ENCODE results near the gene MYH10. TPM values are rescaled to one million over a fixed set of nuclear protein-coding genes. Genes with fewer than 3 reads are reported as not detected.

MYH10 gene
- total RNA-seq, 3 donors from 2014 or later: 4.3 to 23.8 (median 10.1) TPM

DNA sequence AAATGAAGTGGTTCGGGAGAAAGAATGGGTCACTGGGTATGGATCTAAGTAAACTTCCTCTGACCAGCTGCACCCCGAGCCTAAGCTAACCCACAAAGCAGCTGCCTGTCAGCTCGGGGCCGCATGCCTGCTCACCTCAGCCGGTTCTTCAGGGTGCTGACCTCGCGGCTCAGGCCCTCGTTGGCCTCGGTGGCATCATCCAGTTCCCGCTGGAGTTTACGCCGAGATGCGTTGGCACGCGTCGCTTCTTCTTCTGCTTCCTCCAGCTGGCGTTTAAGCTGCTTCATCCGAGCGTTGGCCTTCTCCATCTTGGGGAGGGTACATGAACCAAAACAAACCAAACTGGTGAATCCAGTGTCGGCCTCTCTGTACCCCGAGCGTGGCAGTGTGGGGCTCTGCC, 153.8 kb downstream of the MYH10 start:
- TF ChIP-seq, protein P1, sequence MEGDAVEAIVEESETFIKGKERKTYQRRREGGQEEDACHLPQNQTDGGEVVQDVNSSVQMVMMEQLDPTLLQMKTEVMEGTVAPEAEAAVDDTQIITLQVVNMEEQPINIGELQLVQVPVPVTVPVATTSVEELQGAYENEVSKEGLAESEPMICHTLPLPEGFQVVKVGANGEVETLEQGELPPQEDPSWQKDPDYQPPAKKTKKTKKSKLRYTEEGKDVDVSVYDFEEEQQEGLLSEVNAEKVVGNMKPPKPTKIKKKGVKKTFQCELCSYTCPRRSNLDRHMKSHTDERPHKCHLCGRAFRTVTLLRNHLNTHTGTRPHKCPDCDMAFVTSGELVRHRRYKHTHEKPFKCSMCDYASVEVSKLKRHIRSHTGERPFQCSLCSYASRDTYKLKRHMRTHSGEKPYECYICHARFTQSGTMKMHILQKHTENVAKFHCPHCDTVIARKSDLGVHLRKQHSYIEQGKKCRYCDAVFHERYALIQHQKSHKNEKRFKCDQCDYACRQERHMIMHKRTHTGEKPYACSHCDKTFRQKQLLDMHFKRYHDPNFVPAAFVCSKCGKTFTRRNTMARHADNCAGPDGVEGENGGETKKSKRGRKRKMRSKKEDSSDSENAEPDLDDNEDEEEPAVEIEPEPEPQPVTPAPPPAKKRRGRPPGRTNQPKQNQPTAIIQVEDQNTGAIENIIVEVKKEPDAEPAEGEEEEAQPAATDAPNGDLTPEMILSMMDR (IDR thresholded peaks at IDR 0.05): no peak
- H3K9me3 ChIP-seq: no peaks in the 10 kb centered on the region
- intact Hi-C loops (cut with DNase I, micrococcal nuclease): no loop called here
- no peak overlapping the region for H3K4me3 ChIP-seq
- peaks cover 3% of the 10 kb centered on the region for H3K36me3 ChIP-seq (ENCODE audit: low read depth)
- ATAC-seq (no peak), DNase-seq (no peak)
- no peaks in the 10 kb centered on the region for H3K4me1 ChIP-seq (ENCODE audit: low read depth)

DNA sequence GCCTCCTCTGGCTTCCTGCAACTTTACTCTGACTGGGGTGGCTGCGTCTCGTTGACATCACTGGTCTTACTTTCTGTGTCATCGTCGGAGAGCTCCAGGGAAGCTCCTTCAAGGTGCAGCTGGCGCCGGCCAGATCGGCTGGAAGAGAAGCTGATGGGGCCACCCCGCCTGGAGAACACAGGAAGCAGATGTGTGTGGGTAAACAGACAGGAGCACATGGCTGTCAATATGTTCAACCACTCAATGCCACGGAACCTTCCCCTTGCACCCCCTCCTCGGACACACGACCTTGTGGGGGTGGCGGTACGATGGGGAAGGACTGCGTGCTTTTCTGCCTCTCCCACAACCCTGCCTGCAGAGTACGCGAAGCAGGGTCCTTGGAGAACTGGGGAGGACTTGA, 154.7 kb downstream of the MYH10 start:
- H3K36me3 ChIP-seq (ENCODE audit: low read depth): peaks cover 3% of the 10 kb centered on the region
- no peak for ATAC-seq
- intact Hi-C loops (cut with DNase I, micrococcal nuclease): no loop called here

DNA sequence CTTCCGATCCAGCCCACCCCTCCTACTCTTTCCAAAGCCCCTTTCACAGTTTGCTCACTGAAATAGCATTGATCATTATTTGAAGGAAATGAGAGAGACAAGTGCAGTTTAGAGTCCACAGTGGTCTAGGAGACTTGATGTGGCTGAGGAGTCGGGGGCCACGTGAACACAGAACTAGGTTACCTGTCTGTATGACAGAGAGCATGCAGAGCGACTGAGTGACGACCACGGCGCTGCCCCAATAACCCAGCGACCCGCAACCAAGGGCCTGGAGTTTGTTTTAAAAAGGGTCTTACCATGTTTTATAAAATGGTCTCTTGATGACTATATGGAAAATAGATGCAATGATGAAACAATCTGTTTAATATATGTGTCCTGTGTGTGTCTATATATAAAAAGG, 155.3 kb downstream of the MYH10 start:
- DNase-seq: no peak

More for the DNA sequence above, 154.7 kb downstream of the MYH10 start:
- H3K9me3 ChIP-seq: no peaks in the 10 kb centered on the region
- no peak for DNase-seq
- TF ChIP-seq, protein P1 (IDR thresholded peaks at IDR 0.05): no peak
- no peaks in the 10 kb centered on the region for H3K4me1 ChIP-seq (ENCODE audit: low read depth)
- H3K4me3 ChIP-seq: no peak overlapping the region

DNA sequence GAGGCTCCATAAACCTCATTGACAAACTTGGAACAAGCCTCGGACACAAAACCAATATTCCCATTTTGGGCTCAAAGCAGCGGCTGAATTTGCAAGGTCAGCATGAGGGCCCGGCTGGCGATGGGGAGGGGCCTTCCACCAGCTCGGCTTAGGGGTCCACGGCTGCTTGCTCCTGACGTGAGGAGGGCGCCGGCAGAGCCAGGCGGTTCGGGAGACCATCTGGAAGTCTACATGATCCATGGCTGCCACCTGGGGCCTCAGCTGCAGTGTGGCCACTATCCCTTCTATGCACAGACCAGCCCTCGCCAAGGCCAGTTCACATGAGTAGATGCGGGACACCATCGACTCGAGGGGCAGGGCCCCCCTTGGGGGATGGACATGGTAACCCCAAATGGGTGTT, 155.7 kb downstream of the MYH10 start:
- no peaks in the 10 kb centered on the region for H3K4me1 ChIP-seq (ENCODE audit: low read depth)
- TF ChIP-seq, protein P1 (IDR thresholded peaks at IDR 0.05): no peak
- no peak overlapping the region for H3K4me3 ChIP-seq
- H3K9me3 ChIP-seq: no peaks in the 10 kb centered on the region
- H3K36me3 ChIP-seq (ENCODE audit: low read depth): peaks cover 3% of the 10 kb centered on the region
- intact Hi-C loops (cut with DNase I, micrococcal nuclease): no loop called here
- DNase-seq: no peak
- no peak for ATAC-seq

More for the DNA sequence above, 155.3 kb downstream of the MYH10 start:
- H3K9me3 ChIP-seq: no peaks in the 10 kb centered on the region
- peaks cover 3% of the 10 kb centered on the region for H3K36me3 ChIP-seq (ENCODE audit: low read depth)
- no peaks in the 10 kb centered on the region for H3K4me1 ChIP-seq (ENCODE audit: low read depth)
- TF ChIP-seq, protein P1 (IDR thresholded peaks at IDR 0.05): no peak
- intact Hi-C loops (cut with DNase I, micrococcal nuclease): no loop called here
- no peak for ATAC-seq
- H3K4me3 ChIP-seq: no peak overlapping the region

DNA sequence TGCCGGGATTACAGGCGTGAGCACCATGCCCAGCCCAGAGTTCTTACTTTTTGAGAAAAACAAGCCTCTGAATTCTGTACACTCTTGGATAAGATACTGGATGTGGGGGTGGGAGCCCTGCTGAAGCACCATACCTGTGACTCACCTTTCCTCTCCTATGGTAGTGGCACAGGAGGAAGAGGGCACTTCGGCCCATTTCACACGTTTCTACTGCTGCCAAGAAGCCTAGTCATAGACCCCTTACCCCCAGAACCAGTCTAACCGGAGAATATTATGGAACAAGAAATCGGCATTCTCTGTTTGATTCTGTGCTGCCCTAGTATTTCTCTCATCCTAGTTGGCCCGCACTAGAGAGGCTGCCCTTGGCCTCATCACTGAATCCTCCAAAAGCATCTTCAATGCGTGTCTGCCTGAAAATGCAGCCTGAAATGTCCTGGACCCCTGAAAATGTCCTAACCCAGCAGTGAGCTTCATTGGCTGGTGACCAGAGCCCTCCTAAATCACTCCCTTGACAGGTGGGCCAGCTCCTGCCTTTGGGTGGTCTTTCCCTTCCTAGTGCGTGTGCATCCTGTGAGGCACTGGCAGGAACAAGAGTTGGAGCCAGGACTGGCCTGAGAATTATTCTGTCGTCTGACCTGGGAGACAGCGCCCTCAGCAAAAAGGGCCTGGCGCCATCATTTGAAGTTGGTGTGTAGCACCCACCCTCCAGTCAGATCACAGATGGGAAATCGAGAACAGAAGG, 156.9 kb downstream of the MYH10 start:
- no peaks in the 10 kb centered on the region for H3K4me1 ChIP-seq (ENCODE audit: low read depth)
- DNase-seq: no peak
- no peak for ATAC-seq
- H3K36me3 ChIP-seq (ENCODE audit: low read depth): peaks cover 3% of the 10 kb centered on the region
- no peak overlapping the region for H3K4me3 ChIP-seq
- intact Hi-C loops (cut with DNase I, micrococcal nuclease): no loop called here
- H3K9me3 ChIP-seq: no peaks in the 10 kb centered on the region
- TF ChIP-seq, protein P1 (IDR thresholded peaks at IDR 0.05): no peak

Data from mucosa of descending colon (tissue), 3 donors.